Smooth muscle cell (in vitro differentiated cells): Measurements from ENCODE around the gene AVPI1. TPM values are rescaled to one million over a fixed set of nuclear protein-coding genes. Genes with fewer than 3 reads are reported as not detected.
A peak's percentile ranks its signal among the peaks of the same experiment; 100 is the strongest.

Experiments used
- DNase-seq: peaks from one replicate; lab custom pipeline; 2025; ENCODE audit not compliant: unreplicated experiment; lab: John Stamatoyannopoulos, UW
- H2AFZ ChIP-seq: fragments of 200-600 bp; sonication (generic); 2 replicates; pipeline ENCODE4 v1.6.0; 2016; ENCODE audit warnings: antibody characterized with exemption, low read depth, mild to moderate bottlenecking
- H3F3A ChIP-seq: fragments of 200-600 bp; sonication (generic); 2 replicates; pipeline ENCODE4 v1.6.0; 2017; ENCODE audit warnings: antibody characterized with exemption, low read depth
- H3K27ac ChIP-seq: fragments of 200-600 bp; sonication (generic); 2 replicates; pipeline ENCODE4 v1.5.1; 2016; ENCODE audit warnings: low read depth, mild to moderate bottlenecking
- H3K27me3 ChIP-seq: fragments of 200-600 bp; sonication (generic); 2 replicates; pipeline ENCODE4 v1.6.1; 2016; ENCODE audit warnings: low read depth, mild to moderate bottlenecking
- H3K36me3 ChIP-seq: fragments of 200-600 bp; sonication (generic); 2 replicates; pipeline ENCODE4 v1.5.1; 2016; ENCODE audit warnings: low read depth
- H3K4me1 ChIP-seq: fragments of 200-600 bp; sonication (generic); 2 replicates; pipeline ENCODE4 v1.5.1; 2016; ENCODE audit warnings: low read depth
- H3K4me2 ChIP-seq: fragments of 200-600 bp; sonication (generic); 2 replicates; pipeline ENCODE4 v1.6.0; 2016; ENCODE audit warnings: mild to moderate bottlenecking
- H3K4me3 ChIP-seq: fragments of 200-600 bp; sonication (generic); 2 replicates; pipeline ENCODE4 v1.5.1; 2016; ENCODE audit warnings: mild to moderate bottlenecking
- H3K79me2 ChIP-seq: fragments of 200-600 bp; sonication (generic); 2 replicates; pipeline ENCODE4 v1.6.0; 2016; ENCODE audit warnings: low read depth, mild to moderate bottlenecking
- H3K9ac ChIP-seq: fragments of 200-600 bp; sonication (generic); 2 replicates; pipeline ENCODE4 v1.6.0; 2016; ENCODE audit warnings: low read depth
- H3K9me3 ChIP-seq: fragments of 200-600 bp; sonication (generic); replicated peaks from 2 replicates; pipeline ENCODE4 v1.5.1; 2016; ENCODE audit warnings: low read depth
- H4K20me1 ChIP-seq: fragments of 200-600 bp; sonication (generic); 2 replicates; pipeline ENCODE4 v1.6.0; 2016; ENCODE audit warnings: low read depth
- WGBS: methylation state at CpG from one replicate; pipeline ENCODE4 v1.1.7; 2016; ENCODE audit warnings: low lambda C conversion rate; 5-methylcytosine and 5-hydroxymethylcytosine counted together
- polyA plus RNA-seq: library from polyadenylated mRNA; unstranded; fragments of >200 nt; fragmentation: Nextera tagmentation; extraction: Ambion mirVana; gene quantifications from 2 replicates; pipeline ENCODE4 v1.2.1, GENCODE V29; 2016
- total RNA-seq: library from RNA; depleted of rRNA; stranded (reverse); fragments of >200 nt; gene quantifications from 2 replicates; pipeline ENCODE4 v1.2.3, GENCODE V29; 2014
- TF ChIP-seq, protein P1 (sequence below): fragments of 200-600 bp; sonication (generic); IDR thresholded peaks from 2 replicates; pipeline ENCODE4 v1.5.1; 2017; ENCODE audit warnings: borderline replicate concordance, mild to moderate bottlenecking, antibody characterized with exemption; ENCODE audit not compliant: insufficient read depth, poor library complexity, severe bottlenecking

The AVPI1 gene
- total and polyA plus RNA-seq, 2 experiments from 2014 or later, result 23.8 to 32.5 TPM

DNA sequence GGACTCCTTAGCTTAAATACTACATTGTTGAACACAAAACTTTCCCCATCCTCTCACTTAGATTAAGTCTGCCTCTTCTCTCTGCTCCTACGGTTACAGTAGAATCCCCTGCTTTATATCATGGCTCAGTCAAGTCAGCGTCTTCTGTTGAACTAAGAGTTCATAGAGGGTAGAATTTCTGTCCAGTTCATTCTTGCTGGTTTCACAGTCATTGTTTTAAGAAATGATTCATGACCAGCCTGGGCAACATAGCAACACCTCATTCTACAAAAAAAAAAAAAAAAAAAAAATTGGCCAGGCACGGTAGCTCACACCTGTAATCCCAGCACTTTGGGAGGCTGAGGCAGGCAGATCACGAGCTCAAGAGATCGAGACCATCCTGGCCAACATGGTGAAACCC is 46.2 kb upstream of the AVPI1 start:
- DNase-seq, result no peak
- Histone ChIP-seq H3K4me2 (no peak overlapping the region), H3K79me2 (peaks cover 6% of the 10 kb centered on the region), H3F3A (no peaks in the 10 kb centered on the region), H4K20me1 (peaks cover 2% of the 10 kb centered on the region), H3K9me3 (no peaks in the 10 kb centered on the region), H3K9ac (no peak overlapping the region), H3K36me3 (no peaks in the 10 kb centered on the region), H2AFZ (no peak overlapping the region), H3K27me3 (no peaks in the 10 kb centered on the region), H3K4me3 (no peak overlapping the region), H3K27ac (no peak overlapping the region), H3K4me1 (peaks cover 5% of the 10 kb centered on the region)
- WGBS, result 88% methylated on average over 5 of the region's 5 CpGs
- TF ChIP-seq, protein P1, sequence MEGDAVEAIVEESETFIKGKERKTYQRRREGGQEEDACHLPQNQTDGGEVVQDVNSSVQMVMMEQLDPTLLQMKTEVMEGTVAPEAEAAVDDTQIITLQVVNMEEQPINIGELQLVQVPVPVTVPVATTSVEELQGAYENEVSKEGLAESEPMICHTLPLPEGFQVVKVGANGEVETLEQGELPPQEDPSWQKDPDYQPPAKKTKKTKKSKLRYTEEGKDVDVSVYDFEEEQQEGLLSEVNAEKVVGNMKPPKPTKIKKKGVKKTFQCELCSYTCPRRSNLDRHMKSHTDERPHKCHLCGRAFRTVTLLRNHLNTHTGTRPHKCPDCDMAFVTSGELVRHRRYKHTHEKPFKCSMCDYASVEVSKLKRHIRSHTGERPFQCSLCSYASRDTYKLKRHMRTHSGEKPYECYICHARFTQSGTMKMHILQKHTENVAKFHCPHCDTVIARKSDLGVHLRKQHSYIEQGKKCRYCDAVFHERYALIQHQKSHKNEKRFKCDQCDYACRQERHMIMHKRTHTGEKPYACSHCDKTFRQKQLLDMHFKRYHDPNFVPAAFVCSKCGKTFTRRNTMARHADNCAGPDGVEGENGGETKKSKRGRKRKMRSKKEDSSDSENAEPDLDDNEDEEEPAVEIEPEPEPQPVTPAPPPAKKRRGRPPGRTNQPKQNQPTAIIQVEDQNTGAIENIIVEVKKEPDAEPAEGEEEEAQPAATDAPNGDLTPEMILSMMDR, result no peak

DNA sequence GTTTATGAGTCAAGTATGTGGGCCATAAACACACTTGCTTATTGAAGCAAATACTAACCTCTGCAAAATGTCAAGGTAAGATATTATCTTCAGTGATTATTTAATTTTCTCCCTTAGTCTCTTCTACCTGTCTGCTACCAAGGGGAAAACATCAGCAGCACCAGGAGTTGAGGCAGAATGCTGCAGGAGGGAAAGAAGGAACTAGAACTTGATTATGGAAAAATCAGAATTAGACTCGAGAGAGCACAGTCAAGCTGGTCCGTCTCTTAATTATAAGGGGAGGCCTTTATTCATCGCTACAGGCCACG is 45.0 kb upstream of the AVPI1 start:
- H3K79me2 ChIP-seq, result no peaks in the 10 kb centered on the region
- no peaks in the 10 kb centered on the region for H3K4me1 ChIP-seq
- H3K27me3 ChIP-seq, result no peaks in the 10 kb centered on the region
- no peak overlapping the region for H2AFZ ChIP-seq
- no peaks in the 10 kb centered on the region for H3F3A ChIP-seq
- no peaks in the 10 kb centered on the region for H4K20me1 ChIP-seq
- WGBS, result 75% methylated on average over 4 of the region's 4 CpGs
- no peak overlapping the region for H3K4me3 ChIP-seq
- no peak overlapping the region for H3K9ac ChIP-seq
- no peaks in the 10 kb centered on the region for H3K36me3 ChIP-seq
- H3K4me2 ChIP-seq, result no peak overlapping the region
- DNase-seq, result no peak
- H3K9me3 ChIP-seq, result no peaks in the 10 kb centered on the region
- no peak overlapping the region for H3K27ac ChIP-seq
- TF ChIP-seq, protein P1, result no peak

DNA sequence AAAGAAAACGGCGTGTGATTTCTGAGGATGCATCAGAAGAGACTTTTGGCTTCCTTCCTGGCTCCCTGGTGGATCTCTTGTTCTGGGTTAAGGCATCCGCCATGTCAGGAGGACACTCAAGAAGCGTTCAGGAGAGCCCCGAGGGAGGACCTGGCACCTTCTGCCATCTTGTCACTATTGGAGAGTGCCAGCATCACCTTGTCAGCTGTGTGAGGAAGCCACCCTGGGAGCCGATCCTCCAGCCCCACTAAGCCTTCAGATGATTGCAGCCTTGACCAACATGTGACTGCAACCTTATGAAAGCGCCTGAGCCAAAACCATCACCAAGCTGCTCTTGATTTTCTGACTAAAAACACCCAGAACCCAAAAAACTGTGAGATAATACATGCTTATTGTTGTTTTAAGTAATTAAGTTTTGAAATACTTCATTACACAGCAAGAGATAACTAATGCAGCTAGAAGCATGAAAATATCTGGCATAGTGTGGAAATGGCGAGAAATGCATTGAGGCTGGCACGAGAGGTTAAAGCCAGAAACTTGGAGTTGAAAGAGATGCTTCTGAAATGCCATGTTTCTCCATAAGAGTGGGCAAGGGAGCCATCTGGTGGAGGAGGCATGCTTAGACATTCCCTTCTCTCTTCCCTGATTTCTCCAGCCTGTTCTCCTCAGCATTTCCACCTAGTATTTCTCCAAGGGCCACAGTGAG is 44.5 kb upstream of the AVPI1 start:
- no peaks in the 10 kb centered on the region for H4K20me1 ChIP-seq
- no peaks in the 10 kb centered on the region for H3K27me3 ChIP-seq
- 77% methylated on average over 9 of the region's 9 CpGs for WGBS

More for the DNA sequence above, 44.5 kb upstream of the AVPI1 start:
- TF ChIP-seq, protein P1, result peak; percentile 83
- Histone ChIP-seq H3K4me1 (no peaks in the 10 kb centered on the region), H3K36me3 (no peaks in the 10 kb centered on the region), H3K4me2 (no peak overlapping the region), H3F3A (no peaks in the 10 kb centered on the region), H3K79me2 (no peaks in the 10 kb centered on the region), H3K27ac (no peak overlapping the region), H3K9me3 (no peaks in the 10 kb centered on the region), H3K4me3 (no peak overlapping the region), H2AFZ (no peak overlapping the region), H3K9ac (no peak overlapping the region)
- no peak for DNase-seq
